NCI-H510A treated with DMSO at 0.1 percent for 48 hours (cell line): ENCODE data around the gene TMEM255B.

Experiments
- DNase-seq: peaks from one replicate; lab custom pipeline; 2025; lab: John Stamatoyannopoulos, UW

TMEM255B gene

DNA sequence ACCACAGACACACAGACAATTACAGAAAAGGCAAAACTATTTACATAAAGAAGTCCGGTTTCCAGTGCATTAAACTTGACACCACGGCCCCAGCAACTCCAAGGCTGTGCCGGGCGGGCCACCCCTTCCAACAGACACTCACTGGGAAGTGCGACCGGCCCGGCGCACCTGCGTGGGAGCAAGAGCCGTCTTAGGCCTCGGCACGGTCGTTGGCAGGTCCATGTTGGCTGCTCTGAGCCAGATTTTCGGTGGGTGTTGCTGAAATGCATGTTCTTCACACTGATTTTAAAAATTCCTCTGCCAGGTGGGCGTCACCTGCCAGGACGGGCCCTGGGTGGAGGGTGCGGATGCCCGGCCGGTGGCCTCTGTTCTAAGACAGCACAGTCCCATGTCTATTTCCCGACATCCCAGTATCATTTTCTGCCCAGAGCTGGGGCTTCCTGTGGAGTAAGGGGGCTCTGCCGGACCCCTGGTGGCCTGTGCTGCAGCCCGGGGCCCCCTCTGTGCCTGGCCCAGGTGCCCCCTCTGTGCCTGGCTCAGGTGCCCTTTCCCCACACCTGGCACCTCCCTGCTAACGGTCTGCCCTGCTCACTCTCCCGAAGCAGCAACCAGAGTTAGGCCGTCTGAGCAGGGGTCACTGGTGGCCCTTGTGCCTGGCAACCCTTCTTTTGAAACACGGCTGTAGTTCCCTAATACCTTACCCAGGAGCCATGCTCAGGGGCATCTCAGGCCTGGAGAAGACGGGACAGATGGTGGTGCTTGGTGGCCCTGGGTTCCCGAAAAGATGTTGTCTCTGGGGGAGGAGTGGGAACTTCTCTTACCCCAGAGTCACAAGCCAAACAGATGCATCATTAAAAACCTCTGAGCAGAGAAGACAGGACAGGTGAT, 9.2 kb downstream of the TMEM255B start:
- DNase-seq = no peak

DNA sequence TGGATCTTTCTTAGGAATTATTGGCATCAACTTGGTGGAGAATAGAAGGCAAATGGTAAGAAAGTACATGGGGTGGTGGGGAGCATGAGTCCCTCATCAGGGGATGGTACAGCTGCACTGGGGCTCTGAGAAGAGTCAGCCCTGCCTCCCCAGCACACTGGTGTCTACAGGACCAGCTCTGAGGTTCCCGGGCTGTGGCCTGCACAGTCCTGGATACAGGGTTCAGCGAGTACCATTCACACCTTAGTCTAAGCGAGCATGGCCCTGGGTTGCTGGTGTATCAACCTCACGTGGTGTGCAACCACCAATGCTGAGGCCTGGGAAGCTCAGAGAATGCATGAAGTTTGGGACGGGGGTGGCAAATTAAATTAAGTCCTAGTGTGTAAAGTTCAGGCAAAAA, 10.1 kb downstream of the TMEM255B start:
- DNase-seq = no peak

DNA sequence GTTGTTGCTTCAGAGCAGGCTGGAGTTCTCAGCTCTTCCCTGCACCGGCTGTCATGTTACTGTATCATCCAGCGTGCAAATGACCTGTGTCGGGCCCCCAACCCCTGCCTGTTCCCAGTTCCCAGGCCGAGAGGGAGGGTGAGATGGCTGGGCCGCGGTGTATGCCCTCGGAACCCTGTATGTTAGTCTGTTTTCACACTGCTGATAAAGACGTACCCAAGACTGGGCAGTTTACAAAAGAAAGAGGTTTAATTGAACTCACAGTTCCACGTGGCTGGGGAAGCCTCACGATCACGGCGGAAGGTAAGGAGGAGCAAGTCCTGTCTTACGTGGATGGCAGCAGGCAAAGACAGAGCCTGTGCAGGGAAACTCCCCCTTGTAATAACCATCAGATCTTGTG, 10.9 kb downstream of the TMEM255B start:
- DNase-seq = no peak

DNA sequence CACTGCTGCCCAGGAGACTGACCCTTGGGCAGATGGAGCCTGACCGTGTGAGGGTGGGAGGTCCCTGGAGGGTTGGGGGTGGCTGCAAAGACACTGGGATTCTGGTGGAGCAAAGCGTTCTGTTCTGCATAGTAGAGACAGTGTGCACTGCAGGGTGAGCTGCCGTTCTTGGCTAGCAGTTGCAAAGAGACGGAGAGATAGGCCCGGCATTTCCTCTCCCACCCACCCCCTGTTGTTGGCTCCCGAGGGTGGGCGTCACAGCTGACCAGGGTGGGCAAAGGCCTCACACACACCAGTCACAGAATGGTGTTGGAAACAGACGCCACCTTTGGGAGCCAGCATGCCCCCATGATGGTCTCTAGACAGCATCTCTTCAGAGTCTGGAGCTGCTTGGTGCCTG, 11.4 kb downstream of the TMEM255B start:
- DNase-seq = no peak

DNA sequence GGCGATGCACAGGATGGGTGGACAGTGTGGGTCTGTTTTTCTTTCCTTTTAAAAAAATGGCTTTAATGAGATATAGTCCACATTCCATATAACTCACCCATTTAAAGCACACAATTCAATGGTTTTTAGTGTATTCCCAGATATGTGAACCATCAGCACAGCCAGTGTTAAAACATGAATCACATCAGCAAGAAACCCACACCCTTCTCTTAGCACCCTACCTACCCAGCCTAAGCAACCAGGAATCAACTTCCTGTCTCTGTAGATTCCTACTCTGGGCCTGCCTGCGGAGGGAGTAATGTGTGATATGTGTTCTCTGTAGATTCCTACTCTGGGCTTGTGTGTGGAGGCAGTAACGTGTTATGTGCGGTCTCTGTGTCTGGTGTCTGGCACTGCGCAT, 11.9 kb downstream of the TMEM255B start:
- DNase-seq = no peak

DNA sequence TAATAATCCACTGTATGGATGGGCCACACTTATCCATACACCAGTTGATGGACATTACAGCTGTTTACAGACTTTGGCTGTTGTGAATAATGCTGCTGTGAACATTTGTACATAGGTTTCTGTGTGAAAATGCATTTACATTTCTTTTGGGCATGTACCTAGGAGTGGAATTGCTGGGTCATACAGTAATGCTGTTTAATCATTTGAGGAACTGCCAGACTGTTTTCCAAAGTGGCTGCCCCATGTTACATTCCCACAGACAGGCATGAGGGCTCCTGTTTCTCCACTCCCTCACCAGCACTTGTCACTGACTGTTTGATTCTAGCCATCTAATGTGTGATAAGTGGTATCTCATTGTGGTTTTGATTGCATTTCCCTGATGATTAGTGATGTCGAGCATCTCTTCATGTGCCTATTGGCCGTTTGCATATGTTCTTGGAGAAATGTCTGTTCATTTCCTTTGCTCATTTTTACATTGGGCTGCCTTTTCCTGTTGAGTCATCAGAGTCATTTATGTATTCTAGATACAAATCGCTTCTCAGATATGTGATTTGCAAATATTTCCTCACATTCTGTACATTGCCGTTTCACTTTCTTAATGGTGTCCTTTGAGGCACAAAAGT, 12.8 kb downstream of the TMEM255B start:
- DNase-seq = no peak

DNA sequence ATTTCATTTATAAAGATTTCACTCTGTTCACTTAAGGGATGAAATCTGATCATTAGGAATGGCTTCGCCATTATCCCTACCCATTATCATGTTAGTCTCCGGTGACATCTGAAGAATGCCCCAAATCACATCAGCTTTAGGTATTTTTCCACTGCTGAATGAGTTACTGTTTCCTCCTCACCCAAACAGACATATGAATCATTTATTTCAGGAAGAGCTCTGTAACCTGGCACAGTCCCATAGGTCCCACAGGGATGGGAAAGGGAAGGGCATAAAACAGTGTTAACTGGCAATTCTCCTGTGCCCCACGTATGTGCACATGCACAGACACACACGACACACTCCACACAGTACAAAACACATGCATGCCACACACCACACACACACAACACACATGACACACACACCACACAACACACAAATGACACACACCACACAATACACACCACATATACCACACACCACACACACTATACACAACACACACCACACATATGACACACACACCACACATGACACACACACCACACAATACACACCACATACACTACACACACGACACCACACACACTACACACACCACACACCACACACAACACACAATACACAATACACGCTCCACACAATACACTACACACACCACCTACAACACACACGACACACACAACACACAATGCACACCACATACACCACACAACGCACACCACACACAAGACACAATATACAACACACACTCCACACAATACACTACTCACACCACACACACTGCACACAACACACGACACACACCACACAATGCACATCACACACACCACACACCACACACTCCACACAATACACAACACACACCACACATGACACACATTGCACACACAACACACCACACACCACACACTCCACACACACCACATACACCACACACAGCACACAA, 15.4 kb downstream of the TMEM255B start:
- DNase-seq = no peak

DNA sequence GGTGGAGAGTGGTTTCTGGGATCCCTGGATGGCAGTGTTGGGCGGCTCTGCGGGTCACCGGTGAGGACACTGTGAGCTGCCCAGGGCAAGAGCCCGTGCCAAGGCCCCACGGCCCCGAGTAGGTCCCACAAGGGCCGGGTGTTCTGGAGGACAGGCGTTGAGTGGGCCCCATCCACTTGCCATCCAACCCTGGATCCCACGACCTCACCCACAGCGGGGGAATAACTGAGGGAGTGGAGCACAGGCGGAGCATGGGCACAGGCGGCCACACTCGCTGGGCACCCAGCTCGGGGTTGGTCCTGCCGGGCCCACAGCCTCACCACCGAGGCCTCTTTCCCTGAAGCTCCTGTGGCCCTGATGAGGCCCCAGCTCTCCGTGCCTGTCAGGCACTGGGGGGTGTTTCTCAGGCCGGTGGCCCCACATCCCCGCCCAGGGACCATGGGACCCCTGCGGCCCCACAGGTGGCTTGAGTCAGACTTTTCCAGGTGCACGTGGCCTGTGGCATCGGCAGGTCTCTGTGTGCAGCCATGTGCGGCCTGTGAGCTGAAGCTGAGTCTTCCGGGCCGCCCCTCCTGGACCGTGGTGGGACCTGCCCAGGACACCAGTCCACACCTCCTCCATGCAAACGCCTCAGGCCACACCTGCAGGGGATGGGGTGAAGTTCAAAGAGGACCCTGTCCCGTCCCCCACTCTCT, 16.6 kb downstream of the TMEM255B start:
- no peak for DNase-seq

DNA sequence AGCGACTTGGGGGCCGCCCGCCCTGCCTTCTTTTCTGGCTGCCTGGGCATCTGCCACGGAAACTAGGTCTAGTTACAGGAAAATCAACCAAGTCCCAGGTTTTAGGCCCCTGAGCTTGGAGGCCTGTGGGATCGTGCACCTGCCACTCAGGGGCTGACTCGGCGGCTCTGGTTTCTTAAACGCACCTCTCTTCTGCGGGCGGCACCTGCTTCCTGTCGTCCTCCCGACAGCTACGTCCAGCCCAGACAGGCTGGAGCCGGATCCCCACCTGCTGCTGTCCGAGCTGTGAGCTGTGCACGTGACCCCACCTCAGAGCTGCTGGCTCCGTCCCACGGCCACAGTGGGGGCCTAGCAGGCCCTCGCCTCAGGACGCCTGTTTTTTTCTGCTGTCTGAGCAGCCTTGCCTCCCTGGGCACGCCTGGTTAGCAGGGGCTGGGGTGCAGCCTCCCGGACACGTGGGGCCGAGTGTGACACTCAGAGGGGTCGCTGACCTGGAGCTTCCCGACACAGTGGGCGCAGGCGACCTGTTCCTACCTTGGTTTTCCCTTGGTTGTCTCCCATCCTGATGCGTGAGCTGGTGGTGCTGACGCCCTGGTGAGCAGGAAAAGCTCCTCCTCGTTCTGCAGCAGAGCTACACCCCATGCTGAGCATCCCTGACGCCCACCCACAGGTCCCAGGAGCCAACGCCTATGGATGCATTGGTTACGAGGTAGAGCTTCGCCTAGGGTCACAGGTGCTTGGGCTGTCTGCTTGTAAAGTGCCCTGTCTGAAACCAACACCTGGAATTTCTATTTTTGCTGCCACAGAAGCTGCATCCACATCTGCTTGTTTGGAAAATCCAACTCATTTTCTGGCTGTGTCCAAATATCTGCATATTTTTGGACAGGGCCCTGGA, 17.5 kb downstream of the TMEM255B start:
- DNase-seq = peak; percentile 63

DNA sequence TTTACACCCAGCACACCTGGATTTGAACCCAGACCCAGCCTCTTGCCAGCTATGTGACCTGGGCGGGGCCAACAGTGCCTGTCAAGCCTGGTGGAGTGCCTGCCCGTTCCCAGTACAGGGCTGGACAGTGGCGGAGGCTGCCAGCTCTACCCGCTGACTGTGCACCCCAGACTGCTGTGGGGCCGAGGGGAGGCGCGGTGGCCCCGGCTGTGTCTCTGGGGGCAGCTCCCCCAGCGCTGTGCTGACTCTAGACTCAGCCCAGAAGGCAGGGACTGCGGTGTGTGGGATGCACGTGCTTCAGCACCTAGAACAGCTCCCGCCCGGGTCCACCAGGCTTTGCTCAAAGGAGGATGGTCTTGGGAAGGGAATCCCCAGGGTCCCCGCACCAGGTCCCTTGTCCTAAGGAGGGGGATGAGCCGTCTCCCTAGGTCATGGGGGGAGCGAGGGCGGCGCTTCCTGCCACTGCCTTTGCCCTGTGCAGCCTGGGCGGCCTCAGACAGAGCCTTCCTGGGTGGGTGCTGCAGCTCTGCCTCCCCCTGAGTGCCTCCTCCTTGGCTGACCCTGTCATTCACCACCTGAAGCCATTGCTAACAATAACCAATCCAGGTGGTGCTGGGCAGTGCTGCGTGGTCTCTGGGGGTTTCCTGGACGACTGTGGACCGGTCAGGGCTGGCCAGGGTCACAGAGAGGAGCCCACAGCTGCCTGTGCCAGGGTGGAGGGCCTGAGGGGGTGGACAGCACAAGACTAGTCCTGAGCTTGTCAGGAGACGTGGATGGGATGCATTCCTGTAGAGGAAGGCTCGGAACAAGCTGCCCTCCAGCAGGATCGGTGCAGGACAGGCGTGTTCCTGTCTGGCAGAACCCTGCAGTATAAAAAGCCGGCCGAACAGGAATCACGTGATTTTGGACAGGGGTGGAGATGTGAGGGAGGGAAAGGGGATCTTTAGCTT, 18.6 kb downstream of the TMEM255B start:
- no peak for DNase-seq

DNA sequence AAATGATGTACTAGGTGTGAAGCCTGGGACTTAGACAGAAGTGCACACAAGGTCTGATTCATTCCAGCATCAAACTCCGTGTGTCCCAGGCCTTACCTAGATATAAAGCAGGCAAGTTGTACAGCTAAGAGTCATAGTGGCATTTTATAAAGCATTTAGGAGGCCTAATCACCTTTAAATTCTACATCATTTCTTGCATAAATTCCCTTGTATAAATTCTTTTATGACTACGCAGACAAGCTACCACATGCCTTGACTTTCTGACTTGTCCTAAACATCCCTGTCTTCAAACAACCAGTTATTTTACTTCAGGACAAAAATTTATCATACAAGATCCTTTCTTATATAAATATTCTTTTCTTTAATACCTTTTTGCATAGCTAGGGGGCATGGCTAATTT, 22.5 kb downstream of the TMEM255B start:
- no peak for DNase-seq

DNA sequence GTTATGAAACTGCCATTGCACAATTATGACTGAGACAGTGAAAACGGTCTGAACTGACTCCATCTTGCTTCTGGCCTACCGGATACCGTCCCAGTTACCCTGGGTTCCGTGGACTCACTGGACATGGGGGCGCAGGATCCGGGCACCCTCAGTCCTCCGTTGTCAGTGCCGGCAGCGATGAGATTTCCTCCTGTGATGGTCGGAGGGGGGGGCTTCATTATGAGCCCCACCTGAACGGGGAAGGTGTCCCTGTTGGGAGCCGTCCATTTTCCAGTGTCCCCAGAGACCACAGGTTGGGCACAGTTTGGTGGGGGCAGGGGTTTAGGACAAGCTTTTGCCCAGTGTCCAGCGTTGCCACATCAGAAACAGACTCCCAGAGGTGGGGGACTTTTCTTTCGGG, 23.4 kb downstream of the TMEM255B start:
- no peak for DNase-seq

DNA sequence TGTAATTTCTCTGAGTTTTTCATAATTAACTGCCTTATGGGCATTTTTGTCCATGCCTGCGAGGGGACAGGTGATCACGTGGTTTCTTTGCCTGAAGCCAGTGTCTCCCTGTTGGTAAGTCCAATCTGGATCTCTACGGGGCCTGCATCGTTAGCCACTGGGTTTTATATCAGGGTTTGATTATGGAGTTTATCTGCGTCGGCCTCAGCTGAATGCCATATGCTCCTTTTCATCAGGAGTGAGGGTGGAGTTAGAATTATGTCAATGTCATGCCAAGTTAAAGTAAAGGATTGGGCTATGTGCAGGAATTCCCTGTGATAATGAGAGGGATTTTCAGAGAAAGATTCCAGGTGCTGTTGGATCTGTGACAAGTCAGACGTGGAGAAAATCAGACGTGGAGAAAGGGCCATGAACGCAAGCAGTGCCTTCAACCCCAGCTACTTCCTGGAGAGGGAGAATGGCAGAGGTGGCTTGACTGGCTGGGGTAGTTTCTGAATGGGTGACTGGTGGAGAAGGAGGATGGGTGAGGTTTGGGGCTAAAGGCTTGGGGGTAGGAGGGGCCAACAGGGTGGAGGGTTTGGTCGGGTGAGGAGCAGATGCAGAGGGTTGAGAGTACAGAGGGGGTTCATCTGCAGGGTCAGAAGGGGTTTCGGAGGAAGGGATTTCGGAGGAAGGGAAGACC, 24.3 kb downstream of the TMEM255B start:
- no peak for DNase-seq

DNA sequence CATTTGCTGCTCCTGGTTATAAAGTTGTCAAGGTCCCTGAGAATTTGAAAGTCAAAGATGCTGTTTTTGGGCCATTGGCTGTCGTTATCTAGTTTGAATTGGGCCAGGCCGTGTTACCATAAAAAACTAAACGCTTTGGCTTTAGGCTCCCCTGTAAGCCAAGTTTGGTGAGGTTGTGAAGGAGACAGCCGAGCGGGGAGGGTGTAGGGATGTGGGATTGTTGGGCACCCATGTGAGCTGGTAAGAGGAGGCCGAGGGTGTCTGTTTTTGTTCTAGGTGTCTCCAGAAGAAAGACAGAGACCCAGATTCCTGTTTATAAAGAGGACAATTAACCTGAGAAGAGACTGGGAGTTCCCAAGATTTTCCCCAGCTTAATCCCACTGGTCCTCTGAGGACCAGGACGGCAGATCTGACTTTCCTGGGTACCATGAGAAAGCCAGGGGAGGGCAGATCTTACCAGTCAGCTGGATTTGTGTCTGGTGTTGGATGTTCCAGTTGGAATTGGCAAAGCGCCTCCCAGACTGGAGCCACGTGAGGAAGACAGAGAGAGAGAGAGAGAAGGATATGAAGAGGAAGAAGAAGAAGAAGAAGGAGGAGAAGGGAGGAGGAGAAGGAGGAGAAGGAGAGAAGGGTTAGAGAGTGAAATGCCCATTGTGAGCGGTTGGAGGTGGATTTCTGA, 25.1 kb downstream of the TMEM255B start:
- DNase-seq = no peak

DNA sequence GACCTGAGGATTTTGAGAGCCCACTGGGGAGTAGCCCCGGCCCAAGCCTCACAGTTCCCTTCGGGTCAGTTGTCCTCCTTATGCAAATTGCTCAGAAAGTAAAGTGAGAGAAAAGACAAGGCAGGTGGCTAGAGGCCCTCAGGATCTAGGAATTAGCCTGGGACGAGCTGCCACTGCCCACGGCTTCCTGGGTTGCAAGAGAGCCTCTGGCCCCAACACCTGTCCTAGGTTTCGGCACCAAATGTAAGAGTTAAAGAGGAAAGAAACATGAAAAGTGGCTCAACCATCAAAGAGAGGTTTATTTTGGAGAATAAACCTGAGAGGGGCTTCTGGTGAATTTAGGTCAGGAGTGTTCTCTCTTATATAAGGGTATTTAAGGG, 25.6 kb downstream of the TMEM255B start:
- DNase-seq = no peak

DNA sequence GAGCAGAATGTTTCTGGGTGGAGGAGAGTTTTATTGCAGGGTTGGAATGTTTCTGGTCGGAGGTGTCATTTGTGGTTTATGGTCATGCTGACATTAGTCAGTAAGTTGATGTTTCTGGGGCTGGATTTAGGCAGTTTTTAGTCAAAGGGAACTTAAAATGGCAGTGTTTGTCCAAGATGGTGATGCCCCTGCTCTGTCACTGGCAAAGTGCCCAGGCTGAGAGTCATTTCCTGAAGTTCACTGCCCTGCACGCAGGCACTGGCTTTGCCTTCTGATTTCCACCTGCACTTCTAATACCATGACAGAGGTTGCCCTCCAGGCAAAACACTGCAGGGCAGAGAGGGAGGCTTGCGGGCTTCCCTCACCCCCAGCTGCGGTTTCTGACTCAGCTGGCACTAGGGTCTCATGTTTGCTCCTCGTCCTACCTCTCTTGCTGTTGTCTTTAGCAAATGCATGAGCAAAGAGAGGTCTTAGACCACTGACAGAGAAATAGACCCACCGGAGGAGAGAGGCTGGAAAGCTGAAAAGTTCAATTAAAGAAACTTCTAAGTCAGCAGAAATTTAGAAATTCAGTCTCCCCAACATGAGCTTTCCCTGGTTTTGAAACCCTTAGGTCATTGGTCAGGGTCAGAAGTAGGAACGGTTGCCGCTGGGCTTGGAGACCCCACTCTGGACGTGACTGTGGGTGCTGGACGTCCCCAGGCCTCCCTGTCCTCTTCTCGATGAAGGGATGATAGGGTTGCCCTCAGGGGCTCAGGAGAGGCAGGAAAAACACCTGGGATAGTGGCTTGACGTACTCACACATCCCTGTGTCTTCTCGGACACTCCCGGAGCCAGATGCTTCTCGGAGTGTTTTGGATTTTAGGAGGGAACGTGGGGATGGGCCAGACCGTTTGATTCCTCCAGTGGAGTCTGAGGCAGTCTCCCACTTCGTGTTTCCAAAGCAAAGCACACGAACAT, 26.3 kb downstream of the TMEM255B start:
- no peak for DNase-seq

DNA sequence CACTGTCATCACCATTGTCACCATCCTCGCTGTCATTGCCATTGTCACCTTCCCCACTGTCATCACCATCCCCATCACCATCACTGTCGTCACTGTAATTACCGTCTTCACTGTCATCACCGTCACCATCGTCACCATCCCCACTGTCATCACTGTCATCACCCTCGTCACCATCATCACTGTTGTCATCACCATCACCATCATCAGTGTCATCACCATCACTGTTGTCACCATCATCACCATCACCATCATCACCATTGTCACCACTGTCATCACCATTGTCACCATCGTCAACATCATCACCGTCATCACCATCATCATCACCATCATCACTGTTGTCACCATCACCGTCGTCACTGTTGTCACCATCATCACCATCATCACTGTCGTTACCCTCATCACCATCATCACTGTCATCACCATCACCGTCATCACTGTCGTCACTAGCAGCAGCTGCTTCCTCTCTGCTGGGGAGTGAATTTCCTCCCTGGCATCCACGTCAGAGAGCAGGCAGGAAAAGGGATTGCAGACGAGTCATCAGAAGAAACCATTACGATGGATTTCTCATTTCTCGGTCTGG, 27.3 kb downstream of the TMEM255B start:
- no peak for DNase-seq
